Dermis microvascular lymphatic vessel endothelial cell (primary cell): ENCODE results near the gene TMEM154. TPM values are rescaled to one million over a fixed set of nuclear protein-coding genes. Genes with fewer than 3 reads are reported as not detected.

Experiments used
- total RNA-seq: library from RNA; depleted of rRNA; stranded (reverse); fragments of >200 nt; gene quantifications from 2 replicates; pipeline ENCODE4 v1.2.1, GENCODE V29; 2014

Gene TMEM154
- total RNA-seq, 1 donor from 2014 or later, result 1.8 TPM

Other genes with a start within 250 kb of the TMEM154 start
- 42.2 and 42.5 TPM in 2 replicates for gene FBXW7, start 143.9 kb downstream of the TMEM154 start, total RNA-seq
- under 0.01 and 0.13 TPM in 2 replicates for gene TIGD4, start 99.7 kb upstream of the TMEM154 start, total RNA-seq
- gene ARFIP1, start 100.0 kb upstream of the TMEM154 start, total RNA-seq, result 23.9 and 26.8 TPM in 2 replicates